Neural cell (in vitro differentiated cells): Measurements from ENCODE around the gene NPIPB2. TPM values are rescaled to one million over a fixed set of nuclear protein-coding genes. Genes with fewer than 3 reads are reported as not detected.
"Not testable (repeated sequence)": the region's sequence is repeated elsewhere in the genome, so short reads cannot be mapped to it uniquely, and the experiment has no call there.

Experiments used
- H2AFZ ChIP-seq: fragments of 200-600, 300-800 bp; sonication (generic), shearing (Covaris generic); 2 replicates; pipeline ENCODE4 v1.6.0; 2014; ENCODE audit warnings: low read depth, mild to moderate bottlenecking, antibody characterized with exemption, low read length, moderate library complexity
- H3F3A ChIP-seq: fragments of 200-600 bp; shearing (Covaris generic); 2 replicates; pipeline ENCODE4 v1.6.1; 2016; ENCODE audit warnings: mild to moderate bottlenecking, moderate library complexity, mixed read lengths, antibody characterized with exemption, low read length; ENCODE audit not compliant: insufficient read depth, poor library complexity, severe bottlenecking
- H3K27ac ChIP-seq: fragments of 200-600, 300-800 bp; sonication (generic), shearing (Covaris generic); 2 replicates; pipeline ENCODE4 v1.5.1; 2014; ENCODE audit warnings: mild to moderate bottlenecking, low read length, moderate library complexity
- H3K27me3 ChIP-seq: fragments of 300-800, 200-600 bp; sonication (generic), shearing (Covaris generic); 2 replicates; pipeline ENCODE4 v1.6.0; 2014; ENCODE audit warnings: mild to moderate bottlenecking, low read depth, low read length, moderate library complexity; ENCODE audit not compliant: insufficient read depth
- H3K36me3 ChIP-seq: fragments of 300-800, 200-600 bp; sonication (generic), shearing (Covaris generic); 2 replicates; pipeline ENCODE4 v1.5.1; 2014; ENCODE audit warnings: mild to moderate bottlenecking, antibody characterized with exemption, low read length, moderate library complexity; ENCODE audit not compliant: insufficient read depth
- H3K4me2 ChIP-seq: fragments of 300-800, 200-600 bp; sonication (generic), shearing (Covaris generic); 2 replicates; pipeline ENCODE4 v1.6.0; 2014; ENCODE audit warnings: mild to moderate bottlenecking, low read length
- H3K4me3 ChIP-seq: fragments of 300-800, 200-600 bp; sonication (generic), shearing (Covaris generic); 2 replicates; pipeline ENCODE4 v1.5.1; 2014; ENCODE audit warnings: mild to moderate bottlenecking, low read length, moderate library complexity
- H3K79me2 ChIP-seq: fragments of 200-600 bp; shearing (Covaris generic); replicated peaks from 2 replicates; pipeline ENCODE4 v1.6.0; 2014; ENCODE audit warnings: mild to moderate bottlenecking, low read length, moderate library complexity; ENCODE audit not compliant: insufficient read depth
- H3K9ac ChIP-seq: fragments of 300-800, 200-600 bp; sonication (generic), shearing (Covaris generic); 2 replicates; pipeline ENCODE4 v1.6.1; 2016; ENCODE audit warnings: mild to moderate bottlenecking, low read length, mixed read lengths
- H3K9me2 ChIP-seq: fragments of 200-600 bp; shearing (Covaris generic); 2 replicates; pipeline ENCODE4 v1.6.1; 2016; ENCODE audit warnings: mild to moderate bottlenecking, low read length, mixed read lengths; ENCODE audit not compliant: insufficient read depth
- H3K9me3 ChIP-seq: fragments of 200-600, 300-800 bp; sonication (generic), shearing (Covaris generic); 2 replicates; pipeline ENCODE4 v1.6.1; 2016; ENCODE audit warnings: mild to moderate bottlenecking, mixed run types, low read length, moderate library complexity, mixed read lengths
- H4K20me1 ChIP-seq: fragments of 200-600 bp; shearing (Covaris generic); 2 replicates; pipeline ENCODE4 v1.6.1; 2016; ENCODE audit warnings: mild to moderate bottlenecking, mixed run types; ENCODE audit not compliant: insufficient read depth
- EP300 ChIP-seq: fragments of 450-650 bp; conservative IDR thresholded peaks from 2 replicates; pipeline ENCODE4 v1.6.1; 2014; ENCODE audit warnings: antibody characterized with exemption, mild to moderate bottlenecking, moderate library complexity; ENCODE audit not compliant: poor library complexity, severe bottlenecking
- EZH2 ChIP-seq: fragments of 200-600, 300-800 bp; shearing (Covaris generic), sonication (generic); IDR thresholded peaks from 2 replicates; pipeline ENCODE4 v1.6.1; 2014; ENCODE audit warnings: antibody characterized with exemption, low read length, borderline replicate concordance, mild to moderate bottlenecking; ENCODE audit not compliant: insufficient read depth, poor library complexity, severe bottlenecking
- MXI1 ChIP-seq: fragments of 450-650 bp; conservative IDR thresholded peaks from 2 replicates; pipeline ENCODE4 v1.6.1; 2014; ENCODE audit warnings: antibody characterized with exemption, mild to moderate bottlenecking; ENCODE audit not compliant: poor library complexity, severe bottlenecking
- POLR2AphosphoS5 ChIP-seq: IDR thresholded peaks from 2 replicates; pipeline ENCODE4 v1.6.1; 2012
- SMC3 ChIP-seq: fragments of 450-650 bp; conservative IDR thresholded peaks from 2 replicates; pipeline ENCODE4 v1.6.1; 2014; ENCODE audit warnings: antibody characterized with exemption, mild to moderate bottlenecking, moderate library complexity; ENCODE audit not compliant: poor library complexity
- polyA minus RNA-seq: library from RNA; depleted of rRNA, polyadenylated mRNA; stranded (reverse); fragments of >200 nt; gene quantifications from 2 replicates; pipeline ENCODE4 v1.2.3, GENCODE V29; 2014
- polyA plus RNA-seq: library from polyadenylated mRNA; depleted of rRNA; stranded (reverse); fragments of >200 nt; gene quantifications from 2 replicates; pipeline ENCODE4 v1.2.3, GENCODE V29; 2014
- TF ChIP-seq, protein P1 (sequence below): IDR thresholded peaks from 2 replicates; pipeline ENCODE4 v1.6.1; 2012; ENCODE audit warnings: borderline replicate concordance
- TF ChIP-seq, protein P2 (sequence below): fragments of 450-650 bp; IDR thresholded peaks from 2 replicates; pipeline ENCODE4 v1.5.1; 2014; ENCODE audit warnings: antibody characterized with exemption, mild to moderate bottlenecking, moderate library complexity; ENCODE audit not compliant: poor library complexity, severe bottlenecking

The NPIPB2 gene
- 0.82 and 2.1 TPM in 2 replicates for polyA plus RNA-seq
- polyA minus RNA-seq = 1.3 TPM in 1 of 2 replicates, not detected in the other

DNA sequence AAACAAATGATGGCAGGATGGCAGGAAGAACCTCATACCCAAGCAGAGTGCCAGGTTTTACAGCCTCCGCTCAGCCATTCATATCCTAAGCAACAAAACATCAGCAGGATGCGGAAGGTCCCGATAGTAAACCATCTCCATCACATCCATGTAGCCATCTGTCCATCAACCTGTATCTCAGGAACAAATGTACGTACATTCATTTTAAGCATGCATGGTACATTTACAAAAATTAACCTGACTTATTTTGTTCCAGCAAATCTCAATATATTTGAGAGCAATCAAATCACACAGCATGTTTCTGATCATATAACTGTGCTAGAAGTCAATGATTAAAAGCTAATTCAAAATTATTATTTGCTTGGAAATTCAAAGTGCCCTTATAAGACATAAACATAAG lies at the start of gene NPIPB2:
Gene NPIPB2, minus strand, starts transcription at position 101 of the 400 bp plus-strand sequence. Its CDS starts 0 bp downstream, at position 101.
- not testable (repeated sequence) for H3K9me3 ChIP-seq, H3K9me2 ChIP-seq, H3K27me3 ChIP-seq, H3K4me3 ChIP-seq, H3K9ac ChIP-seq, H3K36me3 ChIP-seq, H3K4me2 ChIP-seq, H4K20me1 ChIP-seq, H3K27ac ChIP-seq, H3F3A ChIP-seq, H3K79me2 ChIP-seq, H2AFZ ChIP-seq

DNA sequence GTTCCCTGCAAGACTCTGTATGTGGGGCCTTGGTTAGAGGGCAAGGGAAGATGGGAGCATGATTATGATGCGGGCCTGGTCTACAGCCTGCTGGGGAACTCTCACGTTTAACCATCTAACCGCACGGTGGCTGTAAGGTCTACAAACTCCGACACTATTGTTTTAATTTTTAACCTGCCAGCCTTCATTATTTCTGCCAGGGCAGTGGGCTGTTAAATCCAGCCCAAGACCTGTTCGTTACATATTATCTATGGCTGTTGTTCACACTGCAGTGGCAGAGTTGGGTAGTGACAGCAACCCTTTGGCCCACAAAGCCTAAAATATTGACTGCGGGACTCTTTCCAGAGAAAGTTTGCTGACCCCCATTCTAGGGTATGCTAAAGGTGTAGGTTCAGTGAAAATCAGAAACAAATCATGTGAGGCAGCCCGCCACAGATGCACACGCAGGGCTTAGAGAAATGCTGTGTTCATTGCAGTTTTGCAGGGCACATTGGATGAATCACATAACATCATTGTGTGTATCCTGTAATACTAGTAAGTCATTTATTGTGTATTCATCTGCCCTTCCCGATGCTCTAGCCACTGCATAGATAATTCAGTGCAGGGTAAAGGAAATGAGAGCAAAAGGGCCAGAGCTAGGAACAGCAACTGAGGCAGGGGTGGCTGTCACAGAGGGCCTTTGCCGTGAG lies 49.0 kb upstream of the NPIPB2 start:
- Histone ChIP-seq H3K9me2 (no peaks in the 10 kb centered on the region), H4K20me1 (no peaks in the 10 kb centered on the region), H3K4me3 (no peak overlapping the region), H3K9ac (no peak overlapping the region), H3K4me2 (no peak overlapping the region), H2AFZ (no peak overlapping the region), H3K9me3 (no peaks in the 10 kb centered on the region), H3K27me3 (no peaks in the 10 kb centered on the region), H3F3A (no peaks in the 10 kb centered on the region), H3K36me3 (no peaks in the 10 kb centered on the region), H3K27ac (no peak overlapping the region), H3K79me2 (no peaks in the 10 kb centered on the region)
- TF ChIP-seq EP300 = no peak
- TF ChIP-seq POLR2AphosphoS5 = no peak
- TF ChIP-seq EZH2 = no peak
- TF ChIP-seq SMC3 = no peak
- no peak for TF ChIP-seq MXI1
- TF ChIP-seq, protein P1, sequence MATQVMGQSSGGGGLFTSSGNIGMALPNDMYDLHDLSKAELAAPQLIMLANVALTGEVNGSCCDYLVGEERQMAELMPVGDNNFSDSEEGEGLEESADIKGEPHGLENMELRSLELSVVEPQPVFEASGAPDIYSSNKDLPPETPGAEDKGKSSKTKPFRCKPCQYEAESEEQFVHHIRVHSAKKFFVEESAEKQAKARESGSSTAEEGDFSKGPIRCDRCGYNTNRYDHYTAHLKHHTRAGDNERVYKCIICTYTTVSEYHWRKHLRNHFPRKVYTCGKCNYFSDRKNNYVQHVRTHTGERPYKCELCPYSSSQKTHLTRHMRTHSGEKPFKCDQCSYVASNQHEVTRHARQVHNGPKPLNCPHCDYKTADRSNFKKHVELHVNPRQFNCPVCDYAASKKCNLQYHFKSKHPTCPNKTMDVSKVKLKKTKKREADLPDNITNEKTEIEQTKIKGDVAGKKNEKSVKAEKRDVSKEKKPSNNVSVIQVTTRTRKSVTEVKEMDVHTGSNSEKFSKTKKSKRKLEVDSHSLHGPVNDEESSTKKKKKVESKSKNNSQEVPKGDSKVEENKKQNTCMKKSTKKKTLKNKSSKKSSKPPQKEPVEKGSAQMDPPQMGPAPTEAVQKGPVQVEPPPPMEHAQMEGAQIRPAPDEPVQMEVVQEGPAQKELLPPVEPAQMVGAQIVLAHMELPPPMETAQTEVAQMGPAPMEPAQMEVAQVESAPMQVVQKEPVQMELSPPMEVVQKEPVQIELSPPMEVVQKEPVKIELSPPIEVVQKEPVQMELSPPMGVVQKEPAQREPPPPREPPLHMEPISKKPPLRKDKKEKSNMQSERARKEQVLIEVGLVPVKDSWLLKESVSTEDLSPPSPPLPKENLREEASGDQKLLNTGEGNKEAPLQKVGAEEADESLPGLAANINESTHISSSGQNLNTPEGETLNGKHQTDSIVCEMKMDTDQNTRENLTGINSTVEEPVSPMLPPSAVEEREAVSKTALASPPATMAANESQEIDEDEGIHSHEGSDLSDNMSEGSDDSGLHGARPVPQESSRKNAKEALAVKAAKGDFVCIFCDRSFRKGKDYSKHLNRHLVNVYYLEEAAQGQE = no peak
- TF ChIP-seq, protein P2, sequence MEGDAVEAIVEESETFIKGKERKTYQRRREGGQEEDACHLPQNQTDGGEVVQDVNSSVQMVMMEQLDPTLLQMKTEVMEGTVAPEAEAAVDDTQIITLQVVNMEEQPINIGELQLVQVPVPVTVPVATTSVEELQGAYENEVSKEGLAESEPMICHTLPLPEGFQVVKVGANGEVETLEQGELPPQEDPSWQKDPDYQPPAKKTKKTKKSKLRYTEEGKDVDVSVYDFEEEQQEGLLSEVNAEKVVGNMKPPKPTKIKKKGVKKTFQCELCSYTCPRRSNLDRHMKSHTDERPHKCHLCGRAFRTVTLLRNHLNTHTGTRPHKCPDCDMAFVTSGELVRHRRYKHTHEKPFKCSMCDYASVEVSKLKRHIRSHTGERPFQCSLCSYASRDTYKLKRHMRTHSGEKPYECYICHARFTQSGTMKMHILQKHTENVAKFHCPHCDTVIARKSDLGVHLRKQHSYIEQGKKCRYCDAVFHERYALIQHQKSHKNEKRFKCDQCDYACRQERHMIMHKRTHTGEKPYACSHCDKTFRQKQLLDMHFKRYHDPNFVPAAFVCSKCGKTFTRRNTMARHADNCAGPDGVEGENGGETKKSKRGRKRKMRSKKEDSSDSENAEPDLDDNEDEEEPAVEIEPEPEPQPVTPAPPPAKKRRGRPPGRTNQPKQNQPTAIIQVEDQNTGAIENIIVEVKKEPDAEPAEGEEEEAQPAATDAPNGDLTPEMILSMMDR = no peak
